Measurements from ENCODE around the gene LAPTM5. TPM values are rescaled to one million over a fixed set of nuclear protein-coding genes. Genes with fewer than 3 reads are reported as not detected.

LAPTM5 gene
- total and polyA plus RNA-seq, 10 of the 15 experiments (the other 5 are each of a cell fraction or from before 2014, with no cell fraction given) = 24.1 to 1,034 (median 687) TPM

- Histone ChIP-seq H4K20me1 (ENCODE audit: control insufficient read depth, insufficient read depth) (no peaks in the 10 kb centered on the region), H3K9me3 (replicated peaks; ENCODE audit: control insufficient read depth, insufficient read depth, low read length) (no peaks in the 10 kb centered on the region), H3K27me3 (replicated peaks in 1 of 2; ENCODE audit: control insufficient read depth in 2 of 2, insufficient read depth in 2 of 2, low read length in 1 of 2) (no peaks in the 10 kb centered on the region; a peak in 1 of 4 replicates), H3K9ac (ENCODE audit: control insufficient read depth, insufficient read depth, low read length) (no peak overlapping the region), H2AFZ (ENCODE audit: control insufficient read depth, low read depth, low read length) (no peak overlapping the region), H3K36me3 (ENCODE audit: control insufficient read depth in 2 of 2, insufficient read depth in 2 of 2, low read length in 1 of 2) (no peaks in the 10 kb centered on the region), H3K4me2 (ENCODE audit: control insufficient read depth, insufficient read depth) (no peak overlapping the region), H3K27ac (ENCODE audit: control insufficient read depth, insufficient read depth) (no peak overlapping the region), H3K4me1 (ENCODE audit: control insufficient read depth, insufficient read depth, low read length) (peaks cover 7% of the 10 kb centered on the region), H3K79me2 (ENCODE audit: control insufficient read depth, insufficient read depth, low read length) (no peaks in the 10 kb centered on the region), H3K4me3 (no peak overlapping the region)
- intact Hi-C loops (cut with micrococcal nuclease; ENCODE audit: unreplicated experiment) (no loop called here), in situ Hi-C loops (cut with MboI) (no loop called here)
- ChIA-PET SMC1A (ENCODE audit: uncharacterized antibody, unreplicated experiment) (interaction anchor here (0.8 kb wide), 1 partner anchor 9 kb away, joined by 3 read pairs; no protein-coding TSS in a partner anchor), POLR2A (no interaction called here), CTCF (interaction anchor here (0.6 to 2.9 kb wide), 4 partner anchors 10 to 72 kb away, joined by 3 to 11 read pairs (median 6); no protein-coding TSS in a partner anchor), RAD21 (ENCODE audit: unreplicated experiment) (interaction anchor here (1.3 to 2.4 kb wide), 2 partner anchors 9 to 13 kb away, joined by 5 to 6 read pairs; no protein-coding TSS in a partner anchor)
- FAIRE-seq (no peak), ATAC-seq (peak; percentile 30; the same call in 2 of the 3 replicates), DNase-seq (ENCODE audit: low read depth, low spot score) (no peak)
- WGBS (ENCODE audit: insufficient coverage, insufficient replicate concordance, low lambda C conversion rate, missing lambda C conversion rate) = 7% methylated on average over 5 of the region's 5 CpGs
- BruUV-seq (replicated peaks) = no TSS peak
- TF ChIP-seq RB1 (IDR thresholded peaks at IDR 0.05; ENCODE audit: borderline replicate concordance) (no peak), ZNF274 (IDR thresholded peaks at IDR 0.05; ENCODE audit: insufficient read depth, insufficient read length) (no peak), CUX1 (IDR thresholded peaks at IDR 0.05; ENCODE audit: insufficient replicate concordance, low read depth, low read length) (no peak), ZNF622 (IDR thresholded peaks at IDR 0.05) (no peak), REST (IDR thresholded peaks at IDR 0.05; ENCODE audit: low read depth, low read length) (no peak), CEBPZ (IDR thresholded peaks at IDR 0.05; ENCODE audit: low read depth, low read length) (no peak), BCLAF1 (IDR thresholded peaks at IDR 0.05) (no peak), SMAD5 (IDR thresholded peaks at IDR 0.05; ENCODE audit: low read depth) (no peak)
These were observed 34.3 kb upstream of the LAPTM5 start for GRCh38 chr1:30791868-30792267.

Data from GM12878 (cell line).